H1 (cell line): ENCODE results near the gene MBD3. TPM values are rescaled to one million over a fixed set of nuclear protein-coding genes. Genes with fewer than 3 reads are reported as not detected.

Experiments used
- CTCF ChIA-PET: fragments of 300-600 bp; sonication (Branson Sonifier 250); formaldehyde crosslinking; loops from one replicate; lab custom pipeline; 2021; ENCODE audit not compliant: partially characterized antibody; lab: Charles Lee
- POLR2A ChIA-PET: fragments of 300-600 bp; sonication (Branson Sonifier 250); formaldehyde crosslinking; loops from one replicate; lab custom pipeline; 2021; ENCODE audit warnings: inconsistent platforms; ENCODE audit not compliant: partially characterized antibody; lab: Charles Lee
- DNase-seq, 2 experiments: peaks; one replicate each; pipeline versions ENCODE4 v3.0.0 to v3.0.0-alpha.2; 2010 to 2022; ENCODE audit warnings: low spot score in 2 of 2, low read depth in 1 of 2, mixed read lengths in 1 of 2
- FAIRE-seq: peaks from 2 replicates; lab custom pipeline; 2011; peaks lifted over from hg19 to GRCh38; lab: Jason Lieb, UNC
- H2AFZ ChIP-seq: 2 replicates; pipeline ENCODE4 v1.8.1; 2012; ENCODE audit warnings: low read length, inconsistent platforms
- H2AK5ac ChIP-seq: 2 replicates; pipeline ENCODE4 v1.6.1; 2013; ENCODE audit warnings: low read depth, low read length
- H2BK120ac ChIP-seq: replicated peaks from 2 replicates; pipeline ENCODE3; 2013; ENCODE audit warnings: low read depth, low read length, inconsistent platforms
- H2BK12ac ChIP-seq: 2 replicates; pipeline ENCODE4 v1.6.1; 2013; ENCODE audit warnings: low read depth, low read length
- H2BK15ac ChIP-seq: 2 replicates; pipeline ENCODE4 v1.6.1; 2013; ENCODE audit warnings: low read length
- H2BK20ac ChIP-seq: 2 replicates; pipeline ENCODE4 v1.6.1; 2013; ENCODE audit warnings: low read length
- H2BK5ac ChIP-seq: 2 replicates; pipeline ENCODE4 v1.6.1; 2013; ENCODE audit warnings: low read depth, low read length
- H3K14ac ChIP-seq: 2 replicates; pipeline ENCODE4 v1.6.1; 2013; ENCODE audit warnings: inconsistent platforms; ENCODE audit not compliant: insufficient read length
- H3K18ac ChIP-seq: 2 replicates; pipeline ENCODE4 v1.6.1; 2013; ENCODE audit warnings: low read length; ENCODE audit errors: extremely low read depth
- H3K23ac ChIP-seq: 2 replicates; pipeline ENCODE4 v1.6.1; 2013; ENCODE audit warnings: inconsistent platforms; ENCODE audit not compliant: insufficient read length
- H3K23me2 ChIP-seq: 2 replicates; pipeline ENCODE4 v1.6.1; 2013; ENCODE audit warnings: low read depth, low read length
- H3K27ac ChIP-seq: 2 replicates; pipeline ENCODE4 v1.6.1; 2011; ENCODE audit warnings: low read depth, low read length, inconsistent platforms
- H3K27me3 ChIP-seq, 4 experiments: replicated peaks in 1 of 4; 1 replicate in 1 of 4; 2 replicates in 3 of 4; pipeline versions ENCODE4 v1.6.1 to v1.8.1; 2011 to 2013; ENCODE audit warnings: low read length in 3 of 4, mild to moderate bottlenecking in 3 of 4, inconsistent platforms in 2 of 4, mixed read lengths in 2 of 4, moderate library complexity in 1 of 4; ENCODE audit not compliant: control insufficient read depth in 3 of 4, insufficient read depth in 3 of 4; ENCODE audit errors: extremely low read depth in 1 of 4
- H3K36me3 ChIP-seq, 4 experiments: 2 replicates each; pipeline versions ENCODE4 v1.6.1 to v1.8.1; 2011 to 2013; ENCODE audit warnings: mild to moderate bottlenecking in 4 of 4, low read length in 3 of 4, moderate library complexity in 2 of 4, control low read depth in 1 of 4, inconsistent platforms in 1 of 4; ENCODE audit not compliant: insufficient read depth in 4 of 4, control insufficient read depth in 2 of 4
- H3K4ac ChIP-seq: replicated peaks from 2 replicates; pipeline ENCODE3; 2013; ENCODE audit warnings: low read length, low read depth, mixed read lengths, inconsistent platforms; ENCODE audit not compliant: insufficient read length
- H3K4me1 ChIP-seq, 4 experiments: replicated peaks in 1 of 4; 1 replicate in 1 of 4; 2 replicates in 3 of 4; pipeline versions ENCODE4 v1.6.1 to v1.8.1; 2011 to 2013; ENCODE audit warnings: low read length in 3 of 4, inconsistent platforms in 2 of 4, mixed read lengths in 1 of 4; ENCODE audit not compliant: insufficient read depth in 4 of 4, control insufficient read depth in 3 of 4
- H3K4me2 ChIP-seq, 2 experiments: 2 replicates each; pipeline versions ENCODE4 v1.6.1 to v1.8.1; 2011 to 2013; ENCODE audit warnings: low read depth in 2 of 2, low read length in 2 of 2, control low read depth in 1 of 2, inconsistent platforms in 1 of 2, mild to moderate bottlenecking in 1 of 2; ENCODE audit not compliant: insufficient read depth in 1 of 2
- H3K4me3 ChIP-seq, 4 experiments: fragments of 200-600, 300-600 bp in 1 of 4; sonication (generic), shearing (Covaris generic), sonication (Bioruptor Twin) in 1 of 4; 2 replicates each; pipeline versions ENCODE4 v1.5.1 to v1.8.1; 2011 to 2016; ENCODE audit warnings: low read length in 4 of 4, low read depth in 3 of 4, control low read depth in 2 of 4, inconsistent platforms in 2 of 4, mild to moderate bottlenecking in 2 of 4, mixed read lengths in 1 of 4, moderate library complexity in 1 of 4; ENCODE audit not compliant: insufficient read depth in 2 of 4; ENCODE audit errors: extremely low read depth in 1 of 4
- H3K56ac ChIP-seq: replicated peaks from 2 replicates; pipeline ENCODE3; 2013; ENCODE audit warnings: low read depth, mild to moderate bottlenecking, mixed read lengths, low read length, inconsistent platforms; ENCODE audit not compliant: insufficient read length
- H3K79me1 ChIP-seq: 2 replicates; pipeline ENCODE4 v1.6.1; 2013; ENCODE audit warnings: low read depth, low read length, control low read depth
- H3K79me2 ChIP-seq, 2 experiments: 2 replicates each; pipeline versions ENCODE4 v1.6.1 to v1.8.1; 2012 to 2013; ENCODE audit warnings: low read length in 2 of 2, mild to moderate bottlenecking in 2 of 2, inconsistent platforms in 1 of 2; ENCODE audit not compliant: insufficient read depth in 2 of 2, control insufficient read depth in 1 of 2
- H3K9ac ChIP-seq, 4 experiments: replicated peaks in 1 of 4; 1 replicate in 1 of 4; 2 replicates in 3 of 4; pipeline versions ENCODE4 v1.6.1 to v1.8.1; 2011 to 2013; ENCODE audit warnings: low read depth in 3 of 4, low read length in 3 of 4, control low read depth in 2 of 4, mild to moderate bottlenecking in 2 of 4, moderate library complexity in 2 of 4, inconsistent platforms in 1 of 4; ENCODE audit errors: extremely low read depth in 1 of 4
- H3K9me3 ChIP-seq, 2 experiments: 2 replicates each; pipeline versions ENCODE4 v1.6.1 to v1.8.1; 2012 to 2013; ENCODE audit warnings: mild to moderate bottlenecking in 2 of 2, moderate library complexity in 2 of 2, control low read depth in 1 of 2, inconsistent platforms in 1 of 2, low read depth in 1 of 2, low read length in 1 of 2, mixed read lengths in 1 of 2; ENCODE audit not compliant: insufficient read depth in 2 of 2
- H4K20me1 ChIP-seq, 2 experiments: replicated peaks in 1 of 2; 2 replicates each; pipeline versions ENCODE3 to v1.8.1; 2011 to 2013; ENCODE audit warnings: inconsistent platforms in 2 of 2, low read length in 2 of 2, mild to moderate bottlenecking in 1 of 2; ENCODE audit not compliant: insufficient read depth in 2 of 2, control insufficient read depth in 1 of 2
- H4K5ac ChIP-seq: 2 replicates; pipeline ENCODE4 v1.6.1; 2013; ENCODE audit warnings: low read length, low read depth, mixed read lengths, inconsistent platforms; ENCODE audit not compliant: insufficient read length
- H4K8ac ChIP-seq: 2 replicates; pipeline ENCODE4 v1.8.0; 2013; ENCODE audit warnings: mild to moderate bottlenecking, moderate library complexity, low read length, inconsistent platforms; ENCODE audit not compliant: insufficient read depth; ENCODE audit errors: extremely low read depth
- H4K91ac ChIP-seq: replicated peaks from 2 replicates; pipeline ENCODE3; 2013; ENCODE audit warnings: low read length, mixed read lengths, inconsistent platforms; ENCODE audit not compliant: insufficient read length
- EP300 ChIP-seq, 2 experiments: IDR thresholded peaks; 1 replicate in 1 of 2; 2 replicates in 1 of 2; pipeline ENCODE4 v1.6.1; 2011 to 2012; ENCODE audit warnings: low read depth in 2 of 2, low read length in 2 of 2, mild to moderate bottlenecking in 2 of 2, borderline replicate concordance in 1 of 2, inconsistent platforms in 1 of 2, moderate library complexity in 1 of 2
- SAP30 ChIP-seq: fragments of 300-600 bp; sonication (generic); IDR thresholded peaks from 2 replicates; pipeline ENCODE4 v1.7.1; 2012; ENCODE audit warnings: low read length, moderate library complexity, mild to moderate bottlenecking, inconsistent platforms; ENCODE audit not compliant: insufficient read depth, insufficient replicate concordance
- WGBS, 2 experiments: shearing (Covaris generic) in 1 of 2; methylation state at CpG; one replicate each; pipeline versions ENCODE4 v1.1.6 to v1.1.7; 2013 to 2015; ENCODE audit warnings: low lambda C conversion rate in 2 of 2, mixed read lengths in 2 of 2, inconsistent platforms in 1 of 2, low coverage in 1 of 2, missing lambda C conversion rate in 1 of 2; ENCODE audit not compliant: insufficient replicate concordance in 2 of 2, insufficient coverage in 1 of 2, insufficient read length in 1 of 2; ENCODE audit errors: extremely low coverage in 1 of 2, missing lambda C conversion rate in 1 of 2; 5-methylcytosine and 5-hydroxymethylcytosine counted together
- polyA plus RNA-seq, 7 experiments: library from polyadenylated mRNA; depleted of rRNA in 3 of 7; stranded (reverse) in 5 of 7; unstranded in 2 of 7; fragments of >200 nt in 5 of 7; fragments of 200-250 nt in 2 of 7; gene quantifications; 1 replicate in 5 of 7; 2 replicates in 1 of 7; 4 replicates in 1 of 7; pipeline versions ENCODE4 v1.2.1 to v1.2.3, GENCODE V29; 2011 to 2013; ENCODE audit warnings: missing spikeins in 2 of 7, mixed read lengths in 2 of 7
- total RNA-seq: library from RNA; stranded (reverse); fragmentation: NEBNext Ultra II Directional; extraction: Animal tissue kit (Norgen Biotek cat#: 25700); gene quantifications from 2 replicates; pipeline ENCODE4 v1.2.1, GENCODE V29; 2021

Gene MBD3
- total and polyA plus RNA-seq, 2 of the 8 experiments (the other 6 are each of a cell fraction or from before 2014, with no cell fraction given): 88.2 to 110 TPM

DNA sequence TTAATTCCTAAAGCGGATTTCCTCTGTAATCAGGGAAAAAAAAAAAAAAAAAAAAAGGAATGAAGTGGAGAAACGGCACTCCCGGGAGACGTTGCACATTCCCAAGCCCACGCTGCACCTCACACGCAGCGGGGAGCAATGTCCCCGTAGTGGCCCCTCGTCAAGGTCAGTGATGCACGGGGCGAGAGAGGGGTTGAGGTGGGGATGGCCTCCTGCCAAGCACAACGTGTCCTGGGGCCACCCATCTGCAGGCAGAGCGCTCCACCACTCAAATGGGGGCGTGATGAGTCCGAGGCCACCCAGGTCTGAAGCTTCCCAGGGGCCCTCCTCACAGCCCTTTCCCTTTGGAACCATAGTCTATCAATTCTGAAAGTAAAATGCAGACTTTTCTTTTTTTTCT, 53.7 kb downstream of the MBD3 start:
- Histone ChIP-seq H4K20me1 (peaks cover 0 to 4% of the 10 kb centered on the region in 2 experiments), H3K27ac (no peak overlapping the region), H2BK20ac (no peak overlapping the region), H3K9me3 (peaks cover 0 to 3% of the 10 kb centered on the region in 2 experiments; a peak in 1 of 4 replicates), H2BK120ac (no peak overlapping the region), H2BK5ac (no peak overlapping the region), H3K23me2 (no peaks in the 10 kb centered on the region), H4K8ac (no peak overlapping the region), H3K4me2 (no peak overlapping the region), H3K23ac (no peak overlapping the region), H3K9ac (no peak overlapping the region), H2BK12ac (no peak overlapping the region), H4K5ac (no peak overlapping the region), H2BK15ac (0 out of 2 replicates have a peak overlapping the region, but pooled peaks have one; percentile 61), H3K14ac (no peak overlapping the region), H3K18ac (no peak overlapping the region), H3K27me3 (no peaks in the 10 kb centered on the region), H3K36me3 (no peaks in the 10 kb centered on the region), H3K56ac (no peak overlapping the region), H2AK5ac (no peak overlapping the region), H2AFZ (no peak overlapping the region), H4K91ac (no peak overlapping the region), H3K79me1 (no peaks in the 10 kb centered on the region), H3K4me3 (no peak overlapping the region), H3K4ac (no peak overlapping the region), H3K4me1 (no peaks in the 10 kb centered on the region; a peak in 1 of 7 replicates), H3K79me2 (no peaks in the 10 kb centered on the region)
- 85% methylated on average over 14 of the region's 15 CpGs; no CpG with 5 or more reads in 1 of the 2 experiments for WGBS, 2 experiments
- FAIRE-seq: no peak
- ChIA-PET CTCF (no interaction called here), POLR2A (no interaction called here)
- TF ChIP-seq EP300 (IDR thresholded peaks at IDR 0.05; ENCODE audit: borderline replicate concordance in 1 of 2, low read depth in 2 of 2, low read length in 2 of 2) (no peak), SAP30 (no peak)
- DNase-seq: no peak
